GM19193 (cell line): ENCODE results near the gene MYOZ3.

Experiments
- POLR2A ChIP-seq: IDR thresholded peaks from 4 replicates; pipeline ENCODE4 v1.6.1; 2011; ENCODE audit not compliant: insufficient read depth, insufficient read length; ENCODE audit errors: extremely low read depth

MYOZ3 gene

DNA sequence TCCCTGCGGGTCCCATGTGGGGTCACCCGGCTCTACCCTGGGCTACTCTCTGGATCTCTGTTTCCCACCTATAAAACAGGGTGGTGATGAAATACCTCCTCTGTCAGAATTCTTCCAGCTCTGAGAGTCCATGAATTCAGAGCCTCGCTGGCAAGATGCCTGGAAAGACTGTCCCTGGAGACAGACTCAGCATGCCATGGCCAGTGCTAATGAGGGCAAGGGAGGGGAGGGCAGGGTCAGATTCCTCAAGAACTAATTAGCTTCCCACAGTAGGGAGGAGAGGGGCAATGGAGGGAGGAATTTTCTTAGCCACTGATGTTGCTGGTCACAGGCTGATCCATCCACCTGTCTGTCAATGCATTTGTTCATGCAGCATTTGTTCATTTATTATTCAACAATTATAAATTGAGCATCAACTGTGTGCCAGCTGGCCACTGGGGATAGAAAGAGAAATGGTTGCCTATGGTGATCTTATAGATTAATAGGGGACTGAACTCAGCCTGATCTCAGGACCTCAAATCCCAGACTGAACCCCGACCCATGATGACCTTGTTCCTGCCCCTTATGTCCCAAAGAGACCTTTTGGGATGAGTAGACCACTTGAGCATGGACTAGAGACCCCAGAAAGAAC lies 15.9 kb upstream of the MYOZ3 start:
- TF ChIP-seq POLR2A, result no peak

DNA sequence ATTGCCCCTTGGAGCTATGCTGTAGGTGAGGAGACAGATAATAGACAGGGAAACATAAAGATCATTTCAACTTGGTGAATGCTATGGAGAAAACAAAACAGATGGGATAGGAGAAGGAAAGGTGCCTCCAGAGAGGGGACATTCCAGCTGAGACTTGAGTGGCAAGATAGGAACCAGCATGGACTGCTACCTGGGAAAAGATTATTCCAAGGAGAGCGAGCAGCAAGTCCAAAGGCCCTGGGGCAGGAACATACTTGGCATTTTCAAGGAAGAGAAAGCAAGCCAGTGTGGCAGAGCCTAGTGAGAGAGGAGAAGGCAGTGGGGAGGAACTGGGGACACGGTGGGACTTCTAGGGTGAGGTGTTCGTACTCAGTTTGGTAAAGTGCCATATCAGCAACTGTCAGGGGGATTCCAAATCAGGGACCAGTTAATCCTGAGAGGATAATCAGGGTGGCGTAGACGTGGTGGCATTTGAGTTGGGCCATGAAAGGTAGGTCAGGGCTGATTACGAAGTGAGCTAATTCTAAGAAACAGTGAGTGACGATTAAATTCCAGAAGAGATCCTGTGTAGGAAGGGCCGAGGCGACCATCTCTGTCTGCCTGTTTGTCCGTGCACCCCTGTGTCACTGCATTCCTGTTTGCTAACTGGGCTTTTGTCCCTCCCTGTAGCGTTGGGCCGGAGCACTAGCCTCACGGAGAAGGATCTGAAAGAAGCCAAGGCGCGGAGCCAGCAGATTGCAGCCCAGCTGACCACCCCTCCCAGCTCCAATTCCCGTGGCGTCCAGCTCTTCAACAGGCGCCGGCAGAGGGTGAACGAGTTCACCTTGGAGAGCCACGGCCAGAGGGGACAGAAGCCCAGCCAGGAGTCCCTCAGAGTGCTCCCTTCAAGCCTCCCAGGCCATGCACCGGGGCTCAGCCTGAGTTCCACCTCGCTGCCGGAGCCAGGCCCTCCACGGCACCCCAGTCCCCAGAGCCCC lies 13.5 kb upstream of the MYOZ3 start:
- no peak for TF ChIP-seq POLR2A

DNA sequence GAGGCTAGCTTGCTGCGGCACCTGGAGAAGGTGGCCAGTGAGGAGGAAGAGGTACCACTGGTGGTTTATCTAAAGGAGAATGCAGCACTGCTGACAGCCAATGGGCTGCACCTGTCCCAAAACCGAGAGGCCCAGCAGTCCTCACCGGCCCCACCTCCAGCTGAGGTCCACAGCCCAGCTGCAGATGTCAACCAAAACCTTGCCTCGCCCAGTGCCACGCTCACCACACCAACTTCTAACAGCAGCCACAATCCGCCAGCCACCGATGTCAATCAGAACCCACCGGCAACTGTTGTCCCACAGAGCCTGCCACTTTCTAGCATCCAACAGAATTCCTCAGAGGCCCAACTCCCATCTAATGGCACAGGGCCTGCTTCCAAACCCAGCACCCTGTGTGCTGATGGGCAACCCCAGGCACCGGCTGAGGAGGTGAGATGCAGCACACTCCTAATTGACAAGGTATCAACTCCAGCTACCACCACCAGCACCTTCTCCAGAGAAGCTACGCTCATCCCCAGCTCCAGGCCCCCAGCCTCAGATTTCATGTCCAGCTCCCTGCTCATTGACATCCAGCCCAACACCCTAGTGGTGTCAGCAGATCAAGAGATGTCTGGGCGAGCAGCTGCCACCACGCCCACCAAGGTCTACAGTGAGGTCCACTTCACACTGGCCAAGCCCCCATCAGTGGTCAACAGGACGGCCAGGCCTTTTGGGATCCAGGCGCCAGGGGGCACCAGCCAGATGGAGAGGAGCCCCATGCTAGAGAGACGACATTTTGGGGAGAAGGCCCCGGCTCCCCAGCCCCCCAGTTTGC lies 12.6 kb upstream of the MYOZ3 start:
- TF ChIP-seq POLR2A, result no peak

GRCh38 chr5:150649108-150650020 lies 11.7 kb upstream of the MYOZ3 start:
- no peak for TF ChIP-seq POLR2A

DNA sequence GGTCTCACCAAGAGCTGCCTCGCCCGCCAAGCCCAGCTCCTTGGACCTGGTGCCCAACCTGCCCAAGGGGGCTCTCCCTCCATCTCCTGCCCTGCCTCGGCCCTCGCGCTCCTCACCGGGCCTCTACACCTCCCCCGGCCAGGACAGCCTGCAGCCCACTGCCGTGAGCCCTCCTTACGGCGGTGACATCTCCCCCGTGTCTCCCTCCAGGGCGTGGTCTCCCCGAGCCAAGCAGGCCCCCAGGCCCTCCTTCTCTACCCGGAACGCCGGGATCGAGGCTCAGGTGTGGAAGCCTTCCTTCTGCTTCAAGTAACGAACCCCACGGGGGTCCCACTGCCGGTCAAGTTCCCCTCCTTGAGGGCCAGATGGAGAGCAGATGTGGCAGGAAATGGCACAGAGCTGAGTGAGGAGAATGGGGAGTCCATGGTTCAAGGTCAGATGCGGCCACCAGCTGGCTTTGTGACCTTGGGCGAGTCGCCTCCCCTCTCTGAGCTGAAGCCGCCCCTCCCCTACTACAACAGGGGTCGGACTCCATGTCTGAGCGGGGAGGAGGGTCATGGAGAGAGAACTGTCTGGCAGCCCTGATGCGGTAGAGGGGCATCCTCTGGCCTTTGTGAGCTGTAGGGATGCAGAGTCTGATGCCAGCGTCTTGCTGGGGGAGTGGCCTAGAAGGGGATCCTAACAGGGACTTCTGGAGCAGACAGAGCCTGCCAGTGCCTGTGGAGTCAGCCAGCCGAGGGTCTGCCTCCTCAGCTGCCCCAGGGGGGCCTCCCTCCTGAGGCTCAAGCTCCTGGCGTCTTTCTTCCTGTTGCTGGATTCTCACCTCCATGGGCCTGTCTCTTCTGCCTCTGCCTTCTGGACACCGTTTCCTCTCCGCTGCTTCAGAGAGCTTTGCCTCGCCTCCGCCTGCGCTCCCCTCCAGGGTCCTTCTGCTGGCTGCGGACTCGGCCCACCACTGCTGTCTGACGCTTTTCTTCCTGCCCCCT lies 10.7 kb upstream of the MYOZ3 start:
- no peak for TF ChIP-seq POLR2A

GRCh38 chr5:150651382-150651781 lies 9.7 kb upstream of the MYOZ3 start:
- no peak for TF ChIP-seq POLR2A

DNA sequence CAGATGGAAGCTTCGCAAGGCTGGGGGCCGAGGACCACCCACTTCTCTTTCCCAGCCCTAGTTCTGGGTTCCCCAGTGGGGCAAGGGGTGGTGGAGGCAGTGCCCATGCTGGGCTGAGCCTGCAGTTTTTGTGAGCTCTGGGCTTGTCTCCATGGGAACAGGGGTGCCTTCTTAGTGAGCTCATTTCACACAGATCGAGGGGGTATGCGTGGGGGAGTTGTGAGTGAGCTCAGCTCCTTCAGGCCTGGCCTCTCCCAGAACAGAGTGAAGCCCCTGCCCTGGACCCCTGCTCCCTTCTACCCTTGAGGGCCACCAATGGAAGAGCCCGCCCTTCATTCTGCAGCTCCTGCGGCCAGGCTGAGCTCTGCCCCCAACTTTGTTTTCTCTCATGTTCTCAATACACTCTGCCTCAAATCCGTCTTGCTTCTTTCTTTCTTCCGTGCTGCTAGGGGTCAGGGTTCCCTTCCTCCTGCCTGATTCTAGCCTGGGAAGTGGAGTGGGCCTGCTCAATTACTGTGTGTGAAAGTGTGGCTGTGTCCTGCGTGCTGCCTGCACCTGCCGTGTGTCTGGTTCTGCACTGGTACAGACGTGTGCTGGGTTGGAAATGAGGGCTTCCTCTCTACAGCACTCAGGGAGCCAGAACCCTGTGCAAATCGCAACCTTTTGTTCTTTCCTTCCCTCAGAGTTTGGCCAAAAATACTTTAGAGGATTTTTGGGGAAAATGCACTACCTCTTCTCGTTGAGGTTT lies 9.0 kb upstream of the MYOZ3 start:
- no peak for TF ChIP-seq POLR2A

GRCh38 chr5:150653145-150653761 lies 7.8 kb upstream of the MYOZ3 start:
- TF ChIP-seq POLR2A, result no peak

- TF ChIP-seq POLR2A, result no peak
Measured at GRCh38 chr5:150653762-150654556, 7.1 kb upstream of the MYOZ3 start.

GRCh38 chr5:150655221-150655620 lies 5.8 kb upstream of the MYOZ3 start:
- TF ChIP-seq POLR2A, result no peak
